Prostate gland (tissue), 2 donors: ENCODE measurements around the gene GRID1. TPM values are rescaled to one million over a fixed set of nuclear protein-coding genes. Genes with fewer than 3 reads are reported as not detected.

Experiments used
- DNase-seq: peaks from one replicate; pipeline ENCODE4 v3.0.0-alpha.2; 2019; ENCODE audit warnings: low spot score
- H3K27ac ChIP-seq, 2 donors: fragments of 200-600 bp; sonication (generic); 2 replicates each; pipeline ENCODE4 v1.5.1; 2017 to 2019
- H3K27me3 ChIP-seq: fragments of 200-600 bp; sonication (generic); replicated peaks from 2 replicates; pipeline ENCODE4 v1.5.1; 2019; ENCODE audit not compliant: insufficient read depth
- H3K36me3 ChIP-seq, 2 donors: fragments of 200-600 bp; sonication (generic); 1 replicate in 1 of 2; 2 replicates in 1 of 2; pipeline versions ENCODE4 v1.5.1 to v1.8.1; 2017 to 2019
- H3K4me1 ChIP-seq: fragments of 200-600 bp; sonication (generic); replicated peaks from 2 replicates; pipeline ENCODE4 v1.5.1; 2019
- H3K4me3 ChIP-seq, 2 donors: fragments of 200-600 bp; sonication (generic); 2 replicates each; pipeline ENCODE4 v1.5.1; 2017 to 2019
- H3K9me3 ChIP-seq: fragments of 200-600 bp; sonication (generic); 2 replicates; pipeline ENCODE4 v1.5.1; 2017
- CTCF ChIP-seq, 4 experiments: fragments of 200-600 bp in 2 of 4; fragments of 450-650 bp in 2 of 4; sonication (generic) in 2 of 4; IDR thresholded peaks; 1 replicate in 3 of 4; 2 replicates in 1 of 4; pipeline ENCODE4 v1.5.1; 2016 to 2019; ENCODE audit warnings: antibody characterized with exemption in 4 of 4, mild to moderate bottlenecking in 2 of 4, moderate library complexity in 2 of 4
- POLR2A ChIP-seq: fragments of 450-650 bp; IDR thresholded peaks from one replicate; pipeline ENCODE4 v1.6.1; 2016; ENCODE audit warnings: antibody characterized with exemption, mild to moderate bottlenecking
- POLR2AphosphoS5 ChIP-seq: sonication (generic); formaldehyde crosslinking; IDR thresholded peaks from one replicate; pipeline ENCODE4 v1.6.1; 2017; ENCODE audit warnings: antibody characterized with exemption
- WGBS: methylation state at CpG from one replicate; pipeline ENCODE4 v1.1.5; 2018; 5-methylcytosine and 5-hydroxymethylcytosine counted together
- intact Hi-C: fragments of 100-400 bp; cut with DNase I; formaldehyde crosslinking; loops from one replicate; pipeline ENCODE4 v1.14.2; 2022
- total RNA-seq, 2 donors: library from RNA; depleted of rRNA; stranded (reverse); fragments of >200 nt; gene quantifications; one replicate each; pipeline ENCODE4 v1.1.0, GENCODE V29; 2016

Gene GRID1
- total RNA-seq, 2 donors from 2014 or later = 1.0 to 10.0 TPM

GRCh38 chr10:86106616-86107015 lies 260.0 kb downstream of the GRID1 start:
- 98% methylated on average over 8 of the region's 8 CpGs for WGBS
- no peak for DNase-seq
- Histone ChIP-seq H3K36me3 (no peaks in the 10 kb centered on the region), H3K9me3 (no peaks in the 10 kb centered on the region), H3K27ac (no peak overlapping the region), H3K4me1 (no peaks in the 10 kb centered on the region), H3K27me3 (no peaks in the 10 kb centered on the region), H3K4me3 (no peak overlapping the region)
- TF ChIP-seq CTCF (IDR thresholded peaks at IDR 0.05) = no peak
- no peak for TF ChIP-seq POLR2AphosphoS5
- TF ChIP-seq POLR2A = no peak
- intact Hi-C loops = no loop called here

GRCh38 chr10:86105640-86106039 lies 261.0 kb downstream of the GRID1 start:
- no peak for DNase-seq
- Histone ChIP-seq H3K4me3 (no peak overlapping the region), H3K27me3 (no peaks in the 10 kb centered on the region), H3K27ac (no peak overlapping the region), H3K36me3 (no peaks in the 10 kb centered on the region), H3K4me1 (no peaks in the 10 kb centered on the region), H3K9me3 (no peaks in the 10 kb centered on the region)
- WGBS = 89% methylated on average over 4 of the region's 4 CpGs
- intact Hi-C loops = no loop called here
- TF ChIP-seq POLR2A (no peak), CTCF (IDR thresholded peaks at IDR 0.05) (no peak), POLR2AphosphoS5 (no peak)

GRCh38 chr10:86105181-86105580 lies 261.4 kb downstream of the GRID1 start:
- Histone ChIP-seq H3K4me1 (no peaks in the 10 kb centered on the region), H3K9me3 (no peaks in the 10 kb centered on the region), H3K27me3 (no peaks in the 10 kb centered on the region), H3K36me3 (no peaks in the 10 kb centered on the region), H3K4me3 (no peak overlapping the region), H3K27ac (no peak overlapping the region)
- no peak for DNase-seq
- intact Hi-C loops = no loop called here
- TF ChIP-seq POLR2A = no peak
- TF ChIP-seq CTCF (IDR thresholded peaks at IDR 0.05) = no peak
- TF ChIP-seq POLR2AphosphoS5 = no peak
- WGBS = 100% methylated on average over 2 of the region's 4 CpGs

GRCh38 chr10:86104611-86105145 lies 261.9 kb downstream of the GRID1 start:
- WGBS = 81% methylated on average over 7 of the region's 7 CpGs
- Histone ChIP-seq H3K9me3 (no peaks in the 10 kb centered on the region), H3K4me1 (no peaks in the 10 kb centered on the region), H3K36me3 (no peaks in the 10 kb centered on the region), H3K4me3 (no peak overlapping the region), H3K27ac (no peak overlapping the region), H3K27me3 (no peaks in the 10 kb centered on the region)
- DNase-seq = no peak
- TF ChIP-seq CTCF (IDR thresholded peaks at IDR 0.05) = no peak
- no peak for TF ChIP-seq POLR2AphosphoS5
- TF ChIP-seq POLR2A = no peak
- intact Hi-C loops = no loop called here

- no peak overlapping the region for H3K27ac ChIP-seq
- intact Hi-C loops = no loop called here
- no peak for DNase-seq
- H3K36me3 ChIP-seq = no peaks in the 10 kb centered on the region
- H3K9me3 ChIP-seq = no peaks in the 10 kb centered on the region
- H3K27me3 ChIP-seq = no peaks in the 10 kb centered on the region
- TF ChIP-seq CTCF (IDR thresholded peaks at IDR 0.05) (no peak), POLR2AphosphoS5 (no peak), POLR2A (no peak)
- no peaks in the 10 kb centered on the region for H3K4me1 ChIP-seq
- WGBS = 80% methylated on average over 5 of the region's 5 CpGs
- H3K4me3 ChIP-seq = no peak overlapping the region
Observed at GRCh38 chr10:86104156-86104555, 262.4 kb downstream of the GRID1 start.
